ENCODE results near the gene ATG14.
A peak's percentile ranks its signal among the peaks of the same experiment; 100 is the strongest.

ATG14 gene

GRCh38 chr14:55434805-55435174 is 23.2 kb upstream of the ATG14 start:
- H3K4me3 ChIP-seq (ENCODE audit: control insufficient read depth, low read depth, low read length), result no peak overlapping the region
- TF ChIP-seq CTCF (IDR thresholded peaks at IDR 0.05; ENCODE audit: control insufficient read depth, insufficient read depth, low read depth, low read length, missing control alignments), result no peak
- no peak for DNase-seq (ENCODE audit: low read depth)

DNA sequence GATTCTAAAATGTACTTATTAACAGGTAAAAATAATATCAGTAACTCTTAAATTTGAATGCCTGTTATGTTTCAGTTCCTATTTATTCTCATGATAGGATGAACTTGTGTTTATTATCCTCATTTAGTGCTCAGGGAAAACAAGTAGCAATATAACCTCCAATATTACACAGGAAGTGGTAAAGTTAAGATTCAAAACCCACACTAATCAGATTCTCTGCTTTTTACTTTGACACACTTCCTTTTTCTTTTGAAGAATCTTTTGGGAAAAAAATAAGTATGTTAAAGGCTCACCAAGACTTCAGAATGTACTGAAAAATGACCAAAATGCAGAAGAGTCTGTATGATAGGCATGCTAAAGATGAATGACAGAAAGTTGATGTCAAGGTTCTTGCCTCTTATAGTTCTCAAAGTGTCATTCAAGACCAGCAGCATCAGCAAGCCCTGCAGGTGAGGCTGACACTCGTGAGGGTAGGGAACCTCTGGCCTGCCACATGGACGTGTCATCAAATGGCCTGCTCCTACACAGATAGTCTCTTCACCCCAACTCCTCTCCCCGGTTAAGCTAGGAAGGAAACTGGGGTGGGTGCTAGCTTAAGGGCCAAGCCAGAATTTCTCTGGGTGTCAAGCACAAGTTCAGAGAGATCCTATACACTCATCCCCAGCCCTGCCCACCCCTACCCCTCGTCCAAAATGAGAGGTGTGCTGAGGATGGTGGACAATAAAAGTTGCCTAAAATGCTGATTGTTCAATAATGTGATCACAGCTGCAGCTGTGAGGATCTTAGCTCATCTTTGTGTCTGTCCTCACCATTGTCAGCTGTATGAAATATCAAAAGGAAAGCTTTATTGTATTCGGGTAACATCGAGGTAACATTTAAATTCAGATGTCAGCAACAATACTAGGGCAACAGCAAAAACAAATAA is 22.5 kb upstream of the ATG14 start:
- H3K4me3 ChIP-seq (ENCODE audit: control insufficient read depth, low read depth, low read length), result no peak overlapping the region
- DNase-seq (ENCODE audit: low read depth), result no peak
- TF ChIP-seq CTCF (IDR thresholded peaks at IDR 0.05; ENCODE audit: control insufficient read depth, insufficient read depth, low read depth, low read length, missing control alignments), result no peak

GRCh38 chr14:55432628-55433027 is 21.0 kb upstream of the ATG14 start:
- no peak for TF ChIP-seq CTCF (IDR thresholded peaks at IDR 0.05; ENCODE audit: control insufficient read depth, insufficient read depth, low read depth, low read length, missing control alignments)
- DNase-seq (ENCODE audit: low read depth), result no peak
- H3K4me3 ChIP-seq (ENCODE audit: control insufficient read depth, low read depth, low read length), result no peak overlapping the region

GRCh38 chr14:55430024-55430690 is 18.5 kb upstream of the ATG14 start:
- H3K4me3 ChIP-seq (ENCODE audit: control insufficient read depth, low read depth, low read length), result no peak overlapping the region
- peak; percentile 63 for DNase-seq (ENCODE audit: low read depth)
- TF ChIP-seq CTCF (IDR thresholded peaks at IDR 0.05; ENCODE audit: control insufficient read depth, insufficient read depth, low read depth, low read length, missing control alignments), result peak; percentile 53

- TF ChIP-seq CTCF (IDR thresholded peaks at IDR 0.05; ENCODE audit: control insufficient read depth, insufficient read depth, low read depth, low read length, missing control alignments), result no peak
- DNase-seq (ENCODE audit: low read depth), result no peak
- H3K4me3 ChIP-seq (ENCODE audit: control insufficient read depth, low read depth, low read length), result no peak overlapping the region
Measured at GRCh38 chr14:55427439-55427838, 15.8 kb upstream of the ATG14 start.

- TF ChIP-seq CTCF (IDR thresholded peaks at IDR 0.05; ENCODE audit: control insufficient read depth, insufficient read depth, low read depth, low read length, missing control alignments), result no peak
- no peak for DNase-seq (ENCODE audit: low read depth)
- no peak overlapping the region for H3K4me3 ChIP-seq (ENCODE audit: control insufficient read depth, low read depth, low read length)
Measured at GRCh38 chr14:55426891-55427290, 15.3 kb upstream of the ATG14 start.
